SK-N-MC (cell line): Measurements from ENCODE around the gene USP37.

Source experiments
- EZH2 ChIP-seq: fragments of 200-600 bp; sonication (generic); IDR thresholded peaks from one replicate; pipeline ENCODE4 v1.6.1; 2017; ENCODE audit warnings: antibody characterized with exemption
- POLR2AphosphoS5 ChIP-seq: IDR thresholded peaks from 2 replicates; pipeline ENCODE4 v1.6.1; 2012; ENCODE audit warnings: mild to moderate bottlenecking, low read depth, low read length, borderline replicate concordance

- TF ChIP-seq POLR2AphosphoS5 (no peak), EZH2 (no peak)
Measured at GRCh38 chr2:218471982-218472381, 96.2 kb downstream of the USP37 start.
